Measurements from ENCODE around the gene DCDC2B.

Gene DCDC2B

GRCh38 chr1:32223683-32224082 is 14.8 kb downstream of the DCDC2B start:
- Histone ChIP-seq H4K20me1 (ENCODE audit: control insufficient read depth, insufficient read depth, low read depth, low read length) (no peaks in the 10 kb centered on the region), H3K9me3 (ENCODE audit: control insufficient read depth, insufficient read depth, low read length) (no peaks in the 10 kb centered on the region), H3K9me2 (replicated peaks; ENCODE audit: control insufficient read depth, low read length) (no peaks in the 10 kb centered on the region), H3K36me3 (ENCODE audit: control insufficient read depth, low read length) (peaks cover 53% of the 10 kb centered on the region), H3K4me3 (ENCODE audit: low read length) (peak overlapping the region; percentile 99), H3F3A (ENCODE audit: control insufficient read depth, insufficient read depth) (0 out of 2 replicates have a peak, but pooled peaks cover 2% of the 10 kb centered on the region), H3K27me3 (ENCODE audit: control insufficient read depth, low read length) (no peaks in the 10 kb centered on the region), H3K4me2 (ENCODE audit: low read length) (peak overlapping the region; percentile 76), H3K27ac (ENCODE audit: low read depth, low read length) (no peak overlapping the region), H3K79me2 (ENCODE audit: control insufficient read depth, low read length) (peaks cover 42% of the 10 kb centered on the region), H3K4me1 (ENCODE audit: control insufficient read depth, low read length) (peaks cover 30% of the 10 kb centered on the region)
- TF ChIP-seq CTCF (IDR thresholded peaks at IDR 0.05; ENCODE audit: low read depth, low read length, poor library complexity, severe bottlenecking), result no peak
- TF ChIP-seq EZH2phosphoT487 (IDR thresholded peaks at IDR 0.05; ENCODE audit: borderline replicate concordance, low read length), result no peak

GRCh38 chr1:32224285-32224684 is 15.4 kb downstream of the DCDC2B start:
- peaks cover 58% of the 10 kb centered on the region for H3K36me3 ChIP-seq (ENCODE audit: control insufficient read depth, low read length)
- H3F3A ChIP-seq (ENCODE audit: control insufficient read depth, insufficient read depth), result 0 out of 2 replicates have a peak, but pooled peaks cover 2% of the 10 kb centered on the region
- no peaks in the 10 kb centered on the region for H4K20me1 ChIP-seq (ENCODE audit: control insufficient read depth, insufficient read depth, low read depth, low read length)
- peaks cover 30% of the 10 kb centered on the region for H3K4me1 ChIP-seq (ENCODE audit: control insufficient read depth, low read length)
- H3K9me2 ChIP-seq (replicated peaks; ENCODE audit: control insufficient read depth, low read length), result no peaks in the 10 kb centered on the region
- H3K79me2 ChIP-seq (ENCODE audit: control insufficient read depth, low read length), result peaks cover 42% of the 10 kb centered on the region
- H3K4me3 ChIP-seq (ENCODE audit: low read length), result no peak overlapping the region
- no peak overlapping the region for H3K27ac ChIP-seq (ENCODE audit: low read depth, low read length)
- H3K4me2 ChIP-seq (ENCODE audit: low read length), result peak overlapping the region; percentile 76; the same call in 1 of the 2 replicates
- H3K27me3 ChIP-seq (ENCODE audit: control insufficient read depth, low read length), result no peaks in the 10 kb centered on the region
- TF ChIP-seq CTCF (IDR thresholded peaks at IDR 0.05; ENCODE audit: low read depth, low read length, poor library complexity, severe bottlenecking) (no peak), EZH2phosphoT487 (IDR thresholded peaks at IDR 0.05; ENCODE audit: borderline replicate concordance, low read length) (no peak)
- no peaks in the 10 kb centered on the region for H3K9me3 ChIP-seq (ENCODE audit: control insufficient read depth, insufficient read depth, low read length)

- Histone ChIP-seq H3F3A (ENCODE audit: control insufficient read depth, insufficient read depth) (peaks cover 11% of the 10 kb centered on the region), H3K27me3 (ENCODE audit: control insufficient read depth, low read length) (no peaks in the 10 kb centered on the region), H3K4me3 (ENCODE audit: low read length) (no peak overlapping the region), H3K79me2 (ENCODE audit: control insufficient read depth, low read length) (peaks cover 11% of the 10 kb centered on the region), H3K27ac (ENCODE audit: low read depth, low read length) (no peak overlapping the region), H3K4me1 (ENCODE audit: control insufficient read depth, low read length) (peaks cover 4% of the 10 kb centered on the region), H3K4me2 (ENCODE audit: low read length) (no peak overlapping the region), H4K20me1 (ENCODE audit: control insufficient read depth, insufficient read depth, low read depth, low read length) (no peaks in the 10 kb centered on the region), H3K36me3 (ENCODE audit: control insufficient read depth, low read length) (peaks cover 73% of the 10 kb centered on the region), H3K9me3 (ENCODE audit: control insufficient read depth, insufficient read depth, low read length) (no peaks in the 10 kb centered on the region), H3K9me2 (replicated peaks; ENCODE audit: control insufficient read depth, low read length) (no peaks in the 10 kb centered on the region)
- TF ChIP-seq EZH2phosphoT487 (IDR thresholded peaks at IDR 0.05; ENCODE audit: borderline replicate concordance, low read length), result no peak
- no peak for TF ChIP-seq CTCF (IDR thresholded peaks at IDR 0.05; ENCODE audit: low read depth, low read length, poor library complexity, severe bottlenecking)
These were observed 19.9 kb downstream of the DCDC2B start for GRCh38 chr1:32228771-32229170.
